Panc1 (cell line): Measurements from ENCODE around the gene MRPL42. TPM values are rescaled to one million over a fixed set of nuclear protein-coding genes. Genes with fewer than 3 reads are reported as not detected.

Experiments
- ATAC-seq: fragments of 200-7000 bp; cut with Tn5 transposase; 2 replicates; pipeline ENCODE4 v1.9.1; 2020; ENCODE audit warnings: mild to moderate bottlenecking, moderate library complexity
- BruUV-seq: library from RNA; stranded (reverse); fragments of 400-500 nt; replicated peaks from 2 replicates; lab custom pipeline; 2021; lab: Mats Ljungman, UMichigan
- CTCF ChIA-PET: fragments of 300-600 bp; sonication (Branson Sonifier 250); formaldehyde crosslinking; loops from one replicate; lab custom pipeline; 2022; ENCODE audit warnings: antibody characterized with exemption; lab: Charles Lee
- POLR2A ChIA-PET: fragments of 300-600 bp; sonication (Branson Sonifier 250); formaldehyde crosslinking; loops from one replicate; lab custom pipeline; 2022; ENCODE audit warnings: antibody characterized with exemption; lab: Charles Lee
- DNase-seq: peaks from one replicate; pipeline ENCODE4 v3.0.0-alpha.2; 2010; ENCODE audit warnings: low read depth, low spot score
- H3K27ac ChIP-seq: 2 replicates; pipeline ENCODE4 v1.5.1; 2011; ENCODE audit warnings: mild to moderate bottlenecking, low read length, inconsistent platforms
- H3K27me3 ChIP-seq: fragments of 200-500 bp; sonication (Bioruptor generic); 2 replicates; pipeline ENCODE4 v1.6.0; 2014; ENCODE audit warnings: low read length, inconsistent platforms; ENCODE audit not compliant: control insufficient read depth, insufficient read depth
- H3K36me3 ChIP-seq: fragments of 200-500 bp; sonication (Bioruptor generic); 2 replicates; pipeline ENCODE4 v1.5.1; 2014; ENCODE audit warnings: inconsistent platforms, mild to moderate bottlenecking, low read length, moderate library complexity; ENCODE audit not compliant: control insufficient read depth, insufficient read depth
- H3K4me1 ChIP-seq: 2 replicates; pipeline ENCODE4 v1.5.1; 2011; ENCODE audit warnings: inconsistent platforms, mild to moderate bottlenecking, low read length, moderate library complexity; ENCODE audit not compliant: control insufficient read depth, insufficient read depth
- H3K4me3 ChIP-seq, 2 experiments: 2 replicates each; pipeline ENCODE4 v1.5.1; 2011 to 2012; ENCODE audit warnings: low read depth in 2 of 2, low read length in 2 of 2, mild to moderate bottlenecking in 2 of 2, inconsistent platforms in 1 of 2, moderate library complexity in 1 of 2
- H3K9me3 ChIP-seq: fragments of 200-500 bp; sonication (Bioruptor generic); 2 replicates; pipeline ENCODE4 v1.5.1; 2014; ENCODE audit warnings: low read depth, mild to moderate bottlenecking, inconsistent platforms, low read length, moderate library complexity; ENCODE audit not compliant: control insufficient read depth, insufficient read depth
- CTCF ChIP-seq: fragments of 450-650 bp; IDR thresholded peaks from 2 replicates; pipeline ENCODE4 v1.5.1; 2017; ENCODE audit warnings: mild to moderate bottlenecking
- POLR2AphosphoS5 ChIP-seq: IDR thresholded peaks from 2 replicates; pipeline ENCODE4 v1.6.1; 2012; ENCODE audit warnings: mild to moderate bottlenecking, low read depth, low read length, moderate library complexity
- REST ChIP-seq, 2 experiments: IDR thresholded peaks; 2 replicates each; pipeline ENCODE4 v1.6.1; 2011 to 2012; ENCODE audit warnings: low read depth in 2 of 2, control low read depth in 1 of 2, low read length in 1 of 2, mild to moderate bottlenecking in 1 of 2, moderate library complexity in 1 of 2; ENCODE audit not compliant: insufficient read depth in 1 of 2
- SIN3A ChIP-seq: IDR thresholded peaks from 2 replicates; pipeline ENCODE4 v1.6.1; 2012; ENCODE audit warnings: low read depth, mild to moderate bottlenecking, low read length, moderate library complexity, borderline replicate concordance; ENCODE audit not compliant: insufficient read depth
- TCF7L2 ChIP-seq: IDR thresholded peaks from 2 replicates; pipeline ENCODE4 v1.6.1; 2011; ENCODE audit warnings: mild to moderate bottlenecking, low read depth, low read length, inconsistent platforms
- in situ Hi-C: cut with HindIII; loops from 2 replicates; pipeline ENCODE4 v1.10.0; 2016; ENCODE audit warnings: low sequenced_read_pairs, low pct_unique_long_range_greater_than_20kb
- intact Hi-C: fragments of 100-400 bp; cut with micrococcal nuclease; formaldehyde crosslinking; loops from one replicate; pipeline ENCODE4 v1.10.0; 2022; ENCODE audit not compliant: unreplicated experiment
- total RNA-seq: library from RNA; stranded (reverse); gene quantifications from one replicate; pipeline ENCODE4 v1.2.1, GENCODE V29; 2021; ENCODE audit not compliant: unreplicated experiment

MRPL42 gene
- total RNA-seq, 1 experiment from 2014 or later, result 92.4 TPM

- Histone ChIP-seq H3K4me1 (peaks cover 35% of the 10 kb centered on the region), H3K27ac (no peak overlapping the region), H3K27me3 (no peaks in the 10 kb centered on the region), H3K36me3 (no peaks in the 10 kb centered on the region), H3K4me3 (no peak overlapping the region), H3K9me3 (no peaks in the 10 kb centered on the region)
- intact Hi-C loops, result loop anchor here (10.0 kb wide), 1 partner anchor 677 kb away; no protein-coding TSS in a partner anchor
- ChIA-PET POLR2A (no interaction called here), CTCF (no interaction called here)
- BruUV-seq, result no TSS peak
- ATAC-seq (no peak), DNase-seq (no peak)
- in situ Hi-C loops, result no loop called here
- TF ChIP-seq REST (IDR thresholded peaks at IDR 0.05; ENCODE audit: insufficient read depth in 1 of 2, low read depth in 2 of 2, low read length in 1 of 2) (no peak), TCF7L2 (no peak), POLR2AphosphoS5 (no peak), SIN3A (no peak), CTCF (no peak)
These were observed 39.3 kb upstream of the MRPL42 start for GRCh38 chr12:93427779-93428564.

- TF ChIP-seq CTCF, result no peak
- no peak for TF ChIP-seq REST (IDR thresholded peaks at IDR 0.05; ENCODE audit: insufficient read depth in 1 of 2, low read depth in 2 of 2, low read length in 1 of 2)
- TF ChIP-seq SIN3A, result no peak
- TF ChIP-seq POLR2AphosphoS5, result no peak
- no peak for TF ChIP-seq TCF7L2
- Histone ChIP-seq H3K4me1 (peaks cover 20% of the 10 kb centered on the region), H3K9me3 (no peaks in the 10 kb centered on the region), H3K4me3 (no peak overlapping the region), H3K36me3 (no peaks in the 10 kb centered on the region), H3K27ac (no peak overlapping the region), H3K27me3 (no peaks in the 10 kb centered on the region)
- ATAC-seq (no peak), DNase-seq (no peak)
- intact Hi-C loops, result loop anchor here (10.0 kb wide), 1 partner anchor 675 kb away; no protein-coding TSS in a partner anchor
- ChIA-PET CTCF (no interaction called here), POLR2A (interaction anchor here (0.5 kb wide), 1 partner anchor 249 kb away, joined by 4 read pairs; no protein-coding TSS in a partner anchor)
- in situ Hi-C loops, result no loop called here
- no TSS peak for BruUV-seq
These were observed 37.9 kb upstream of the MRPL42 start for GRCh38 chr12:93429448-93429847.
